ENCODE measurements around the gene COL6A2. TPM values are rescaled to one million over a fixed set of nuclear protein-coding genes. Genes with fewer than 3 reads are reported as not detected.

Gene COL6A2
- polyA plus RNA-seq, 1 of the 3 experiments (the other 2 are of a cell fraction) = 108 TPM

GRCh38 chr21:46081862-46082712, 15.8 kb upstream of the COL6A2 start:
- Histone ChIP-seq H4K20me1 (ENCODE audit: insufficient read depth) (no peaks in the 10 kb centered on the region), H3K4me1 (ENCODE audit: control insufficient read depth in 1 of 2, insufficient read depth in 2 of 2, low read depth in 1 of 2, low read length in 1 of 2) (peaks cover 17 to 38% of the 10 kb centered on the region in 2 experiments; a peak in 3 of 4 replicates), H3F3A (replicated peaks; ENCODE audit: insufficient read depth) (no peaks in the 10 kb centered on the region), H3K36me3 (replicated peaks in 1 of 2; ENCODE audit: control insufficient read depth in 1 of 2, insufficient read depth in 2 of 2, low read length in 1 of 2) (no peaks in the 10 kb centered on the region), H3K4me3 (ENCODE audit: low read depth in 2 of 2, low read length in 1 of 2) (no peak overlapping the region), H3K79me2 (ENCODE audit: insufficient read depth) (no peaks in the 10 kb centered on the region), H3K9me3 (no peaks in the 10 kb centered on the region), H3K27ac (ENCODE audit: low read depth in 2 of 2, low read length in 1 of 2) (no peak overlapping the region; a peak in 1 of 4 replicates), H2AFZ (ENCODE audit: low read depth) (no peak overlapping the region), H3K27me3 (ENCODE audit: insufficient read depth) (no peaks in the 10 kb centered on the region), H3K4me2 (no peak overlapping the region), H3K9me2 (no peaks in the 10 kb centered on the region), H3K9ac (no peak overlapping the region)
- WGBS (ENCODE audit: low lambda C conversion rate) = 92% methylated on average over 22 of the region's 35 CpGs
- POLR2A ChIA-PET = no interaction called here
- CTCF ChIA-PET = no interaction called here
- TF ChIP-seq YY1 (IDR thresholded peaks at IDR 0.05; ENCODE audit: low read depth) (no peak), POLR2AphosphoS5 (IDR thresholded peaks at IDR 0.05; ENCODE audit: low read depth, low read length) (no peak), MEF2A (IDR thresholded peaks at IDR 0.05; ENCODE audit: borderline replicate concordance, low read depth) (no peak), REST (IDR thresholded peaks at IDR 0.05; ENCODE audit: low read depth, low read length) (no peak), MXI1 (IDR thresholded peaks at IDR 0.05; ENCODE audit: low read depth, low read length) (no peak), JUND (IDR thresholded peaks at IDR 0.05) (no peak), SMC3 (IDR thresholded peaks at IDR 0.05; ENCODE audit: low read depth, low read length) (no peak), FOXM1 (IDR thresholded peaks at IDR 0.05; ENCODE audit: low read depth) (no peak), ELF1 (IDR thresholded peaks at IDR 0.05) (no peak)
- DNase-seq = no peak

- Histone ChIP-seq H3K9me3 (no peaks in the 10 kb centered on the region), H3K4me1 (ENCODE audit: control insufficient read depth in 1 of 2, insufficient read depth in 2 of 2, low read depth in 1 of 2, low read length in 1 of 2) (peaks cover 17 to 38% of the 10 kb centered on the region in 2 experiments; a peak in 3 of 4 replicates), H3K36me3 (replicated peaks in 1 of 2; ENCODE audit: control insufficient read depth in 1 of 2, insufficient read depth in 2 of 2, low read length in 1 of 2) (no peaks in the 10 kb centered on the region), H3K4me3 (ENCODE audit: low read depth in 2 of 2, low read length in 1 of 2) (no peak overlapping the region), H3K79me2 (ENCODE audit: insufficient read depth) (no peaks in the 10 kb centered on the region), H3F3A (replicated peaks; ENCODE audit: insufficient read depth) (no peaks in the 10 kb centered on the region), H3K27me3 (ENCODE audit: insufficient read depth) (no peaks in the 10 kb centered on the region), H3K9me2 (no peaks in the 10 kb centered on the region), H2AFZ (ENCODE audit: low read depth) (no peak overlapping the region), H3K27ac (ENCODE audit: low read depth in 2 of 2, low read length in 1 of 2) (no peak overlapping the region), H3K9ac (no peak overlapping the region), H3K4me2 (no peak overlapping the region), H4K20me1 (ENCODE audit: insufficient read depth) (no peaks in the 10 kb centered on the region)
- ChIA-PET CTCF (interaction anchor here (1.6 kb wide), 1 partner anchor 10 kb away, joined by 4 read pairs; no protein-coding TSS in a partner anchor), POLR2A (no interaction called here)
- DNase-seq = no peak
- WGBS (ENCODE audit: low lambda C conversion rate) = 90% methylated on average over 2 of the region's 5 CpGs
- no peak for TF ChIP-seq CTCF (IDR thresholded peaks at IDR 0.05)
Measured at GRCh38 chr21:46082713-46082962, 15.3 kb upstream of the COL6A2 start.

Measured in SK-N-SH (cell line).